ENCODE data around the gene SMPD3.

DNA sequence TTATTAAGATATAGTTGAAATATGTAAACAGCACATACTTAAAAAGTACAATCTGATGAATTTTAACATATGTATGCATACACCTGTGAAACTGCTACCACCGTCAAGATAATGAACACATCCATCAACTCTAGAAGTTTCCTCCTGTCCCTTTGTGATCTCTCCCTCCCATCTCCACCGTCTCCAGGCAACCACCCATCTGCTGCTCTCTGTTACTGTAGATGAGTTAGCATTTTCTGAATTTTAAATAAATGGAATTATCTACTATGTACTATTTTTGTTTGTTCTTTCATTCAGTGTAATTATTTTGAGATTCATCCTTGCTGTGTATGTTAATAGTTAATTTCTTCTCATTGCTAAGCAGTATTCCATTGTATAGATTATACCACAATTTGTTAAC is 40.2 kb upstream of the SMPD3 start:
- TF ChIP-seq, protein P1, sequence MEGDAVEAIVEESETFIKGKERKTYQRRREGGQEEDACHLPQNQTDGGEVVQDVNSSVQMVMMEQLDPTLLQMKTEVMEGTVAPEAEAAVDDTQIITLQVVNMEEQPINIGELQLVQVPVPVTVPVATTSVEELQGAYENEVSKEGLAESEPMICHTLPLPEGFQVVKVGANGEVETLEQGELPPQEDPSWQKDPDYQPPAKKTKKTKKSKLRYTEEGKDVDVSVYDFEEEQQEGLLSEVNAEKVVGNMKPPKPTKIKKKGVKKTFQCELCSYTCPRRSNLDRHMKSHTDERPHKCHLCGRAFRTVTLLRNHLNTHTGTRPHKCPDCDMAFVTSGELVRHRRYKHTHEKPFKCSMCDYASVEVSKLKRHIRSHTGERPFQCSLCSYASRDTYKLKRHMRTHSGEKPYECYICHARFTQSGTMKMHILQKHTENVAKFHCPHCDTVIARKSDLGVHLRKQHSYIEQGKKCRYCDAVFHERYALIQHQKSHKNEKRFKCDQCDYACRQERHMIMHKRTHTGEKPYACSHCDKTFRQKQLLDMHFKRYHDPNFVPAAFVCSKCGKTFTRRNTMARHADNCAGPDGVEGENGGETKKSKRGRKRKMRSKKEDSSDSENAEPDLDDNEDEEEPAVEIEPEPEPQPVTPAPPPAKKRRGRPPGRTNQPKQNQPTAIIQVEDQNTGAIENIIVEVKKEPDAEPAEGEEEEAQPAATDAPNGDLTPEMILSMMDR (conservative IDR thresholded peaks at IDR 0.05 in 1 of 2, IDR thresholded peaks at IDR 0.05 in 1 of 2; ENCODE audit: extremely low read depth in 1 of 2, insufficient read depth in 1 of 2, low read depth in 1 of 2, low read length in 2 of 2) = no peak
- TF ChIP-seq EZH2 (IDR thresholded peaks at IDR 0.05; ENCODE audit: borderline replicate concordance, low read length) = no peak
